ENCODE measurements around the gene SYCE1.

GRCh38 chr10:133590226-133590969 is 25.0 kb upstream of the SYCE1 start:
- TF ChIP-seq CTCF (IDR thresholded peaks at IDR 0.05; ENCODE audit: poor library complexity, severe bottlenecking) = no peak
- TF ChIP-seq EZH2 (IDR thresholded peaks at IDR 0.05; ENCODE audit: borderline replicate concordance, insufficient read depth, low read length, poor library complexity, severe bottlenecking) = no peak
- TF ChIP-seq EP300 (conservative IDR thresholded peaks at IDR 0.05; ENCODE audit: poor library complexity, severe bottlenecking) = no peak
- TF ChIP-seq MXI1 (conservative IDR thresholded peaks at IDR 0.05; ENCODE audit: poor library complexity, severe bottlenecking) = no peak
- no peak for TF ChIP-seq POLR2AphosphoS5 (IDR thresholded peaks at IDR 0.05)
- no peak for TF ChIP-seq TAF1 (IDR thresholded peaks at IDR 0.05; ENCODE audit: low read depth)

Measured in neural cell (in vitro differentiated cells).